H9 (cell line): ENCODE data around the gene CTDSPL. TPM values are rescaled to one million over a fixed set of nuclear protein-coding genes. Genes with fewer than 3 reads are reported as not detected.

ENCODE experiments used
- DNase-seq: peaks from one replicate; pipeline ENCODE4 v3.0.0-alpha.2; 2017
- H2AFZ ChIP-seq: one replicate; pipeline ENCODE4 v1.6.1; 2013; ENCODE audit warnings: mild to moderate bottlenecking, low read length, control low read depth, moderate library complexity
- H2AK5ac ChIP-seq: 2 replicates; pipeline ENCODE4 v1.6.1; 2013; ENCODE audit warnings: low read length, control low read depth, mixed read lengths; ENCODE audit not compliant: insufficient read length
- H2BK120ac ChIP-seq: one replicate; pipeline ENCODE4 v1.6.1; 2013; ENCODE audit warnings: low read depth, mild to moderate bottlenecking, low read length, control low read depth, inconsistent platforms; ENCODE audit not compliant: poor library complexity, severe bottlenecking
- H2BK12ac ChIP-seq: 2 replicates; pipeline ENCODE4 v1.6.1; 2013; ENCODE audit warnings: low read length, control low read depth, mixed read lengths, low read depth; ENCODE audit not compliant: insufficient read length
- H2BK15ac ChIP-seq: 2 replicates; pipeline ENCODE4 v1.6.1; 2013; ENCODE audit warnings: low read depth, low read length, control low read depth
- H2BK20ac ChIP-seq: one replicate; pipeline ENCODE4 v1.6.1; 2013; ENCODE audit warnings: low read depth, mild to moderate bottlenecking, low read length, control low read depth, inconsistent platforms; ENCODE audit not compliant: poor library complexity, severe bottlenecking
- H2BK5ac ChIP-seq: 2 replicates; pipeline ENCODE4 v1.6.1; 2013; ENCODE audit warnings: low read length, control low read depth, mixed read lengths; ENCODE audit not compliant: insufficient read length
- H3K14ac ChIP-seq: 2 replicates; pipeline ENCODE4 v1.6.1; 2013; ENCODE audit warnings: low read length, control low read depth; ENCODE audit not compliant: insufficient read depth
- H3K18ac ChIP-seq: 2 replicates; pipeline ENCODE4 v1.6.1; 2013; ENCODE audit warnings: low read depth, mild to moderate bottlenecking, mixed read lengths, low read length, control low read depth; ENCODE audit not compliant: insufficient read length
- H3K23ac ChIP-seq: 2 replicates; pipeline ENCODE4 v1.6.1; 2013; ENCODE audit warnings: low read length, control low read depth, mixed read lengths, low read depth; ENCODE audit not compliant: insufficient read length
- H3K23me2 ChIP-seq: 2 replicates; pipeline ENCODE4 v1.6.1; 2013; ENCODE audit warnings: low read depth, mild to moderate bottlenecking, mixed read lengths, low read length, control low read depth; ENCODE audit not compliant: insufficient read length, poor library complexity, severe bottlenecking
- H3K27ac ChIP-seq: 2 replicates; pipeline ENCODE4 v1.5.1; 2013; ENCODE audit warnings: low read length, control low read depth, mixed read lengths, low read depth; ENCODE audit not compliant: insufficient read length
- H3K27me3 ChIP-seq: 2 replicates; pipeline ENCODE4 v1.6.1; 2013; ENCODE audit warnings: low read length, control low read depth, inconsistent platforms; ENCODE audit not compliant: insufficient read depth
- H3K4ac ChIP-seq: 2 replicates; pipeline ENCODE4 v1.6.1; 2013; ENCODE audit warnings: low read depth, mild to moderate bottlenecking, control low read depth, inconsistent platforms, low read length, moderate library complexity
- H3K4me1 ChIP-seq: 2 replicates; pipeline ENCODE4 v1.6.1; 2013; ENCODE audit warnings: low read length, control low read depth, inconsistent platforms; ENCODE audit not compliant: insufficient read depth
- H3K4me2 ChIP-seq: 2 replicates; pipeline ENCODE4 v1.6.1; 2013; ENCODE audit warnings: low read length, control low read depth, mixed read lengths; ENCODE audit not compliant: insufficient read length, insufficient read depth
- H3K56ac ChIP-seq: 2 replicates; pipeline ENCODE4 v1.6.1; 2013; ENCODE audit warnings: low read depth, mild to moderate bottlenecking, mixed read lengths, low read length, control low read depth; ENCODE audit not compliant: insufficient read length
- H3K79me1 ChIP-seq: 2 replicates; pipeline ENCODE4 v1.6.1; 2013; ENCODE audit warnings: low read depth, mild to moderate bottlenecking, moderate library complexity, low read length, control low read depth, inconsistent platforms; ENCODE audit not compliant: insufficient read depth, poor library complexity, severe bottlenecking
- H3K79me2 ChIP-seq: 2 replicates; pipeline ENCODE4 v1.6.1; 2013; ENCODE audit warnings: low read length, control low read depth, inconsistent platforms; ENCODE audit not compliant: insufficient read depth
- H3K9ac ChIP-seq: 2 replicates; pipeline ENCODE4 v1.6.1; 2013; ENCODE audit warnings: low read length, control low read depth, mixed read lengths; ENCODE audit not compliant: insufficient read length; ENCODE audit errors: extremely low read depth
- H3K9me3 ChIP-seq: one replicate; pipeline ENCODE4 v1.6.1; 2013; ENCODE audit warnings: low read depth, low read length, inconsistent platforms; ENCODE audit not compliant: control insufficient read depth
- H3T11ph ChIP-seq: one replicate; pipeline ENCODE4 v1.6.1; 2013; ENCODE audit warnings: mild to moderate bottlenecking, low read length, control low read depth, inconsistent platforms
- H4K20me1 ChIP-seq: one replicate; pipeline ENCODE4 v1.6.1; 2013; ENCODE audit not compliant: control insufficient read depth, insufficient read length, insufficient read depth
- H4K5ac ChIP-seq: 2 replicates; pipeline ENCODE4 v1.6.1; 2013; ENCODE audit warnings: low read depth, mild to moderate bottlenecking, mixed read lengths, low read length, control low read depth; ENCODE audit not compliant: insufficient read length
- H4K8ac ChIP-seq: replicated peaks from 2 replicates; pipeline ENCODE4 v1.6.1; 2013; ENCODE audit warnings: low read length, control low read depth, mixed read lengths, low read depth; ENCODE audit not compliant: insufficient read length
- H4K91ac ChIP-seq: 2 replicates; pipeline ENCODE4 v1.6.1; 2013; ENCODE audit warnings: low read depth, mild to moderate bottlenecking, moderate library complexity, mixed read lengths, low read length, control low read depth; ENCODE audit not compliant: insufficient read length
- H3K27ac Mint-ChIP-seq, 3 experiments: 2 replicates in 2 of 3; 3 replicates in 1 of 3; pipeline ENCODE4 v1.8.0; 2020 to 2021; ENCODE audit warnings: mixed read lengths in 3 of 3, mild to moderate bottlenecking in 1 of 3, moderate library complexity in 1 of 3
- H3K27me3 Mint-ChIP-seq: 2 replicates; pipeline ENCODE4 v1.8.0; 2021; ENCODE audit warnings: low read depth, mild to moderate bottlenecking, moderate library complexity, mixed read lengths
- H3K36me3 Mint-ChIP-seq, 3 experiments: 2 replicates in 2 of 3; 3 replicates in 1 of 3; pipeline ENCODE4 v1.8.0; 2020 to 2021; ENCODE audit warnings: low read depth in 3 of 3, mixed read lengths in 3 of 3; ENCODE audit not compliant: insufficient read depth in 1 of 3
- H3K4me1 Mint-ChIP-seq, 2 experiments: 2 replicates each; pipeline ENCODE4 v1.8.0; 2020; ENCODE audit warnings: mixed read lengths in 2 of 2
- H3K4me3 Mint-ChIP-seq, 2 experiments: 2 replicates in 1 of 2; 3 replicates in 1 of 2; pipeline ENCODE4 v1.8.0; 2020 to 2021; ENCODE audit warnings: mild to moderate bottlenecking in 2 of 2, mixed read lengths in 2 of 2, moderate library complexity in 1 of 2
- H3K9me3 Mint-ChIP-seq, 2 experiments: 2 replicates in 1 of 2; 3 replicates in 1 of 2; pipeline ENCODE4 v1.8.0; 2020; ENCODE audit warnings: mild to moderate bottlenecking in 2 of 2, mixed read lengths in 2 of 2, moderate library complexity in 1 of 2
- WGBS: extraction: QIAGEN DNeasy Blood & Tissue Kit; methylation state at CpG from one replicate; pipeline ENCODE4 v1.1.7; 2013; ENCODE audit warnings: missing lambda C conversion rate, low lambda C conversion rate, mixed read lengths; ENCODE audit not compliant: insufficient read length; ENCODE audit errors: extremely low coverage; 5-methylcytosine and 5-hydroxymethylcytosine counted together
- total RNA-seq: library from RNA; stranded (reverse); gene quantifications from 2 replicates; pipeline ENCODE4 v1.2.1, GENCODE V29; 2021
- TF ChIP-seq, protein P1 (sequence below): fragments of 200-600 bp; sonication (generic); conservative IDR thresholded peaks from 3 replicates; pipeline ENCODE4 v1.8.0; 2021; ENCODE audit warnings: antibody characterized with exemption, mild to moderate bottlenecking

CTDSPL gene
- total RNA-seq, 1 experiment from 2014 or later, result 20.8 TPM

DNA sequence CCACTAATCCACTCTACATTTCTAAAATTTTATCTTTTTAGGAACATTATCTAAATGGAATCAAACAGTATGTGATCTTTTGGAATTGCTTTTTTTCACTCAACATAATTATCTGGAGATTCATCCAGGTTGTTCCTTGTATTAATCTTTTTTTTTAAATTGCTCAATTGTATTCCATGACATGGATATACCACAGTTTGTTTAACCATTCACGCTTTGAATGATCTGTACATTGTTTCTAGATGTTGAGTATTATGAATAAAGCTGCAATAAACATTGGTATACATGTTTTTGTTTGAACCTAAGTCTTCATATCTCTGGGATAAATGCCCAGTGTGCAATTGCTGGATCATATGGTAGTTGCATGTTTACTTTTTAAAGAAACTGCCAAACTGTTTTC is 5.5 kb downstream of the CTDSPL start:
- H3K9me3 Mint-ChIP-seq, result peaks cover 0 to 10% of the 10 kb centered on the region in 2 experiments; a peak in 4 of 5 replicates
- no peak overlapping the region for H4K8ac ChIP-seq
- no peak overlapping the region for H2BK15ac ChIP-seq
- H3K79me2 ChIP-seq, result peaks cover 2% of the 10 kb centered on the region; the same call in 1 of the 2 replicates
- no peak overlapping the region for H3K4me3 Mint-ChIP-seq
- H2BK5ac ChIP-seq, result no peak overlapping the region
- no peak overlapping the region for H3K14ac ChIP-seq
- H3K23me2 ChIP-seq, result peaks cover 7% of the 10 kb centered on the region
- no peak overlapping the region for H3T11ph ChIP-seq
- no peak overlapping the region for H3K23ac ChIP-seq
- no peak overlapping the region for H3K27ac Mint-ChIP-seq
- H2BK12ac ChIP-seq, result no peak overlapping the region
- peaks cover 18 to 20% of the 10 kb centered on the region in 2 experiments for H3K4me1 Mint-ChIP-seq
- no peak overlapping the region for H2AK5ac ChIP-seq
- no peaks in the 10 kb centered on the region for H3K79me1 ChIP-seq
- H4K5ac ChIP-seq, result no peak overlapping the region
- H2BK120ac ChIP-seq, result no peak overlapping the region
- no peak overlapping the region for H3K18ac ChIP-seq
- no peaks in the 10 kb centered on the region for H4K20me1 ChIP-seq
- H3K4me2 ChIP-seq, result no peak overlapping the region
- H3K36me3 Mint-ChIP-seq, result peaks cover 0 to 9% (median 3%) of the 10 kb centered on the region in 3 experiments; a peak in 3 of 7 replicates
- H2AFZ ChIP-seq, result no peak overlapping the region
- no peaks in the 10 kb centered on the region for H3K27me3 ChIP-seq
- H2BK20ac ChIP-seq, result no peak overlapping the region
- no peak for DNase-seq
- peaks cover 5% of the 10 kb centered on the region; the same call in 1 of the 2 replicates for H3K4me1 ChIP-seq
- H4K91ac ChIP-seq, result no peak overlapping the region
- peaks cover 7% of the 10 kb centered on the region for H3K27me3 Mint-ChIP-seq
- TF ChIP-seq, protein P1, sequence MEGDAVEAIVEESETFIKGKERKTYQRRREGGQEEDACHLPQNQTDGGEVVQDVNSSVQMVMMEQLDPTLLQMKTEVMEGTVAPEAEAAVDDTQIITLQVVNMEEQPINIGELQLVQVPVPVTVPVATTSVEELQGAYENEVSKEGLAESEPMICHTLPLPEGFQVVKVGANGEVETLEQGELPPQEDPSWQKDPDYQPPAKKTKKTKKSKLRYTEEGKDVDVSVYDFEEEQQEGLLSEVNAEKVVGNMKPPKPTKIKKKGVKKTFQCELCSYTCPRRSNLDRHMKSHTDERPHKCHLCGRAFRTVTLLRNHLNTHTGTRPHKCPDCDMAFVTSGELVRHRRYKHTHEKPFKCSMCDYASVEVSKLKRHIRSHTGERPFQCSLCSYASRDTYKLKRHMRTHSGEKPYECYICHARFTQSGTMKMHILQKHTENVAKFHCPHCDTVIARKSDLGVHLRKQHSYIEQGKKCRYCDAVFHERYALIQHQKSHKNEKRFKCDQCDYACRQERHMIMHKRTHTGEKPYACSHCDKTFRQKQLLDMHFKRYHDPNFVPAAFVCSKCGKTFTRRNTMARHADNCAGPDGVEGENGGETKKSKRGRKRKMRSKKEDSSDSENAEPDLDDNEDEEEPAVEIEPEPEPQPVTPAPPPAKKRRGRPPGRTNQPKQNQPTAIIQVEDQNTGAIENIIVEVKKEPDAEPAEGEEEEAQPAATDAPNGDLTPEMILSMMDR, result no peak
- no CpG with 5 or more reads among the region's 1 CpG for WGBS
- H3K27ac ChIP-seq, result no peak overlapping the region
- no peak overlapping the region for H3K9ac ChIP-seq
- H3K56ac ChIP-seq, result no peak overlapping the region
- H3K4ac ChIP-seq, result no peak overlapping the region
- no peaks in the 10 kb centered on the region for H3K9me3 ChIP-seq
